NB4 (cell line): ENCODE data around the gene CKAP5.

Experiments used
- CTCF ChIP-seq: IDR thresholded peaks from one replicate; pipeline ENCODE4 v1.5.1; 2012; ENCODE audit warnings: low read depth, low read length
- POLR2A ChIP-seq: IDR thresholded peaks from 2 replicates; pipeline ENCODE4 v1.6.1; 2011; ENCODE audit warnings: mild to moderate bottlenecking; ENCODE audit not compliant: insufficient read length; ENCODE audit errors: extremely low read depth

GRCh38 chr11:46832511-46833214, 13.4 kb downstream of the CKAP5 start:
- TF ChIP-seq CTCF (no peak), POLR2A (no peak)
